Measurements from ENCODE around the gene NFX1. TPM values are rescaled to one million over a fixed set of nuclear protein-coding genes. Genes with fewer than 3 reads are reported as not detected.
A peak's percentile ranks its signal among the peaks of the same experiment; 100 is the strongest.

Gene NFX1
- total and polyA plus RNA-seq, 4 donors, result 13.7 to 27.9 (median 14.6) TPM

- Histone ChIP-seq H3K4me1 (ENCODE audit: control insufficient read depth in 4 of 4, insufficient read depth in 4 of 4, low read length in 3 of 4) (no peaks in the 10 kb centered on the region), H3K27ac (ENCODE audit: low read depth in 1 of 2, low read length in 2 of 2) (peak overlapping the region in 1 of 2 donors; percentile 64), H3K36me3 (ENCODE audit: control insufficient read depth in 4 of 4, insufficient read depth in 3 of 4, low read depth in 1 of 4, low read length in 3 of 4) (peaks cover 15 to 78% (median 61%) of the 10 kb centered on the region in 4 donors), H3K27me3 (ENCODE audit: control insufficient read depth in 4 of 4, insufficient read depth in 4 of 4, low read length in 3 of 4) (no peaks in the 10 kb centered on the region), H3K4me3 (ENCODE audit: low read depth in 1 of 3, low read length in 3 of 3) (no peak overlapping the region), H3K9me3 (ENCODE audit: control insufficient read depth in 4 of 4, low read length in 3 of 4) (no peaks in the 10 kb centered on the region), H3K9ac (ENCODE audit: low read depth in 1 of 2, low read length in 2 of 2) (no peak overlapping the region)
- TF ChIP-seq, protein P1, sequence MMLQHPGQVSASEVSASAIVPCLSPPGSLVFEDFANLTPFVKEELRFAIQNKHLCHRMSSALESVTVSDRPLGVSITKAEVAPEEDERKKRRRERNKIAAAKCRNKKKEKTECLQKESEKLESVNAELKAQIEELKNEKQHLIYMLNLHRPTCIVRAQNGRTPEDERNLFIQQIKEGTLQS (IDR thresholded peaks at IDR 0.05), result no peak
- TF ChIP-seq YY1 (IDR thresholded peaks at IDR 0.05) (no peak), NR2F2 (IDR thresholded peaks at IDR 0.05) (no peak), RXRA (IDR thresholded peaks at IDR 0.05) (no peak), FOXA1 (IDR thresholded peaks at IDR 0.05) (no peak), HNF4A (conservative IDR thresholded peaks at IDR 0.05) (no peak), CTCF (IDR thresholded peaks at IDR 0.05; ENCODE audit: low read depth, low read length, missing input control) (no peak), GABPA (IDR thresholded peaks at IDR 0.05 in 1 of 2, conservative IDR thresholded peaks at IDR 0.05 in 1 of 2) (no peak), EGR1 (IDR thresholded peaks at IDR 0.05; ENCODE audit: low read depth in 2 of 2) (no peak), ZBTB33 (IDR thresholded peaks at IDR 0.05) (no peak), FOXA2 (IDR thresholded peaks at IDR 0.05) (no peak), JUND (IDR thresholded peaks at IDR 0.05) (no peak), TAF1 (conservative IDR thresholded peaks at IDR 0.05) (no peak)
- TF ChIP-seq, protein P2, sequence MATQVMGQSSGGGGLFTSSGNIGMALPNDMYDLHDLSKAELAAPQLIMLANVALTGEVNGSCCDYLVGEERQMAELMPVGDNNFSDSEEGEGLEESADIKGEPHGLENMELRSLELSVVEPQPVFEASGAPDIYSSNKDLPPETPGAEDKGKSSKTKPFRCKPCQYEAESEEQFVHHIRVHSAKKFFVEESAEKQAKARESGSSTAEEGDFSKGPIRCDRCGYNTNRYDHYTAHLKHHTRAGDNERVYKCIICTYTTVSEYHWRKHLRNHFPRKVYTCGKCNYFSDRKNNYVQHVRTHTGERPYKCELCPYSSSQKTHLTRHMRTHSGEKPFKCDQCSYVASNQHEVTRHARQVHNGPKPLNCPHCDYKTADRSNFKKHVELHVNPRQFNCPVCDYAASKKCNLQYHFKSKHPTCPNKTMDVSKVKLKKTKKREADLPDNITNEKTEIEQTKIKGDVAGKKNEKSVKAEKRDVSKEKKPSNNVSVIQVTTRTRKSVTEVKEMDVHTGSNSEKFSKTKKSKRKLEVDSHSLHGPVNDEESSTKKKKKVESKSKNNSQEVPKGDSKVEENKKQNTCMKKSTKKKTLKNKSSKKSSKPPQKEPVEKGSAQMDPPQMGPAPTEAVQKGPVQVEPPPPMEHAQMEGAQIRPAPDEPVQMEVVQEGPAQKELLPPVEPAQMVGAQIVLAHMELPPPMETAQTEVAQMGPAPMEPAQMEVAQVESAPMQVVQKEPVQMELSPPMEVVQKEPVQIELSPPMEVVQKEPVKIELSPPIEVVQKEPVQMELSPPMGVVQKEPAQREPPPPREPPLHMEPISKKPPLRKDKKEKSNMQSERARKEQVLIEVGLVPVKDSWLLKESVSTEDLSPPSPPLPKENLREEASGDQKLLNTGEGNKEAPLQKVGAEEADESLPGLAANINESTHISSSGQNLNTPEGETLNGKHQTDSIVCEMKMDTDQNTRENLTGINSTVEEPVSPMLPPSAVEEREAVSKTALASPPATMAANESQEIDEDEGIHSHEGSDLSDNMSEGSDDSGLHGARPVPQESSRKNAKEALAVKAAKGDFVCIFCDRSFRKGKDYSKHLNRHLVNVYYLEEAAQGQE (IDR thresholded peaks at IDR 0.05), result no peak
- WGBS, result 90% methylated on average over 1 of the region's 1 CpG
- DNase-seq (ENCODE audit: low spot score), result no peak
Measured at GRCh38 chr9:33320230-33320567, 29.9 kb downstream of the NFX1 start.

DNA sequence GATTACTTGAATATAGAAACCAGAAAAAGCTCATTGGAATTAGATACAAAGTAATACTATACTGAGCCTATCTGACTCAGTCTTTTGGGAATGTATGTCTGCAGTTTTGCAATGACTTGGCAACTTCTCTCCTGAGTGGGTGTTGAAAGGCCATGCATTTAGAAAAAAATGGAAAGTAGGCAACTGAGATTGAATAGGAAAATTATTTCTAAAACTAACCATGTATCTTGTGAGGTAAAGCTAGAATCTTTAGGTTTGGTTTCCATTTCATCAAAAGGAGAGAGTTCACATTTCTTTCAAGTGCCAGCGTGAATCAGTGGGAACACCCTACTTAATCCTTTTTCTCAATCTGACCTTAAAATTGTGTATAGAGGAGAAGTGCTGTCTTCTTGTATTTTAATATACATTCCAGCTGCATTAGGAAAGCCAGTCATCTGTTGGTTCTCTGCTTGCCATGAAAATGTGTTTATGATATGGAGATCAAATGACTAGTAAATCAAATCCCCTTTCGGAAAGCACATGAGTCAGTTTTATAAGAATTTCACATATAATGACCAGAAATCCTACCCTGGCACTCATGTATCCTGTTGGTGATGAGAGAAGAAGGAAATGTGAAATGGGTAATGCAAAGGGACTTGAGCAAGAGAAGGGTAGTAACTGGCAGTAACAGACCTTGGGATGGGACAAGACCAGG lies 30.4 kb downstream of the NFX1 start:
- H3K4me1 ChIP-seq (ENCODE audit: control insufficient read depth in 4 of 4, insufficient read depth in 4 of 4, low read length in 3 of 4), result no peaks in the 10 kb centered on the region
- peak overlapping the region in 1 of 2 donors; percentile 64 for H3K27ac ChIP-seq (ENCODE audit: low read depth in 1 of 2, low read length in 2 of 2)
- H3K27me3 ChIP-seq (ENCODE audit: control insufficient read depth in 4 of 4, insufficient read depth in 4 of 4, low read length in 3 of 4), result no peaks in the 10 kb centered on the region
- H3K9me3 ChIP-seq (ENCODE audit: control insufficient read depth in 4 of 4, low read length in 3 of 4), result no peaks in the 10 kb centered on the region
- H3K36me3 ChIP-seq (ENCODE audit: control insufficient read depth in 4 of 4, insufficient read depth in 3 of 4, low read depth in 1 of 4, low read length in 3 of 4), result peaks cover 12 to 77% (median 59%) of the 10 kb centered on the region in 4 donors
- DNase-seq (ENCODE audit: low spot score), result no peak
- TF ChIP-seq FOXA1 (IDR thresholded peaks at IDR 0.05) (no peak), EGR1 (IDR thresholded peaks at IDR 0.05; ENCODE audit: low read depth in 2 of 2) (no peak), RAD21 (IDR thresholded peaks at IDR 0.05) (no peak), RXRA (IDR thresholded peaks at IDR 0.05) (no peak), YY1 (IDR thresholded peaks at IDR 0.05) (no peak), TAF1 (conservative IDR thresholded peaks at IDR 0.05) (no peak), GABPA (IDR thresholded peaks at IDR 0.05 in 1 of 2, conservative IDR thresholded peaks at IDR 0.05 in 1 of 2) (no peak), HNF4G (IDR thresholded peaks at IDR 0.05) (no peak), HNF4A (conservative IDR thresholded peaks at IDR 0.05) (no peak), SP1 (IDR thresholded peaks at IDR 0.05) (no peak), JUND (IDR thresholded peaks at IDR 0.05) (no peak), CTCF (IDR thresholded peaks at IDR 0.05; ENCODE audit: low read depth, low read length, missing input control) (no peak), MAX (IDR thresholded peaks at IDR 0.05) (no peak)
- TF ChIP-seq, protein P1 (IDR thresholded peaks at IDR 0.05), result no peak
- H3K9ac ChIP-seq (ENCODE audit: low read depth in 1 of 2, low read length in 2 of 2), result no peak overlapping the region
- WGBS, result 94% methylated on average over 2 of the region's 2 CpGs
- H3K4me3 ChIP-seq (ENCODE audit: low read depth in 1 of 3, low read length in 3 of 3), result no peak overlapping the region

All from liver (tissue), 9 donors.